Psoas muscle (tissue), 8 donors: Measurements from ENCODE around the gene DGCR2. TPM values are rescaled to one million over a fixed set of nuclear protein-coding genes. Genes with fewer than 3 reads are reported as not detected.
"Not testable (repeated sequence)": the region's sequence is repeated elsewhere in the genome, so short reads cannot be mapped to it uniquely, and the experiment has no call there.

Source experiments
- ATAC-seq, 4 donors: fragments of 200-7000 bp; cut with Tn5 transposase; one replicate each; pipeline ENCODE4 v1.9.1; 2020; ENCODE audit warnings: moderate library complexity in 3 of 4, mild to moderate bottlenecking in 2 of 4
- DNase-seq, 2 donors: peaks; one replicate each; pipeline ENCODE4 v3.0.0-alpha.2; 2020
- H3K27ac ChIP-seq: fragments of 200-600 bp; one replicate; pipeline ENCODE4 v1.8.0; 2022
- H3K27me3 ChIP-seq, 3 donors: fragments of 200-600 bp in 1 of 3; one replicate each; pipeline versions ENCODE4 v1.6.1 to v1.8.0; 2013 to 2022; ENCODE audit warnings: low read length in 2 of 3, mild to moderate bottlenecking in 2 of 3, moderate library complexity in 1 of 3; ENCODE audit not compliant: insufficient read depth in 3 of 3
- H3K36me3 ChIP-seq, 2 donors: fragments of 200-600 bp in 1 of 2; one replicate each; pipeline versions ENCODE4 v1.6.1 to v1.8.0; 2013 to 2022; ENCODE audit warnings: low read depth in 1 of 2, mild to moderate bottlenecking in 1 of 2, moderate library complexity in 1 of 2; ENCODE audit not compliant: insufficient read depth in 1 of 2
- H3K4me1 ChIP-seq: fragments of 200-600 bp; one replicate; pipeline ENCODE4 v1.8.0; 2022
- H3K4me3 ChIP-seq: fragments of 200-600 bp; one replicate; pipeline ENCODE4 v1.8.0; 2022; ENCODE audit warnings: mild to moderate bottlenecking
- H3K9me3 ChIP-seq: fragments of 200-600 bp; one replicate; pipeline ENCODE4 v1.8.0; 2022
- WGBS, 3 donors: extraction: QIAGEN DNeasy Blood & Tissue Kit; methylation state at CpG; one replicate each; pipeline versions ENCODE4 v1.1.6 to v1.1.7; 2013; 5-methylcytosine and 5-hydroxymethylcytosine counted together
- intact Hi-C, 2 donors: fragments of 100-400 bp; cut with DNase I; formaldehyde crosslinking; loops; one replicate each; pipeline versions ENCODE4 v1.11.0 to v1.14.2; 2022
- polyA plus RNA-seq, 3 donors: library from polyadenylated mRNA; stranded (reverse); fragments of 200-250 nt; gene quantifications; one replicate each; pipeline ENCODE4 v1.2.3, GENCODE V29; 2013
- total RNA-seq, 4 donors: library from RNA; stranded (reverse); fragmentation: NEBNext Ultra II Directional in 2 of 4; extraction: Animal tissue kit (Norgen Biotek cat#: 25700) in 2 of 4; gene quantifications; one replicate each; pipeline versions ENCODE4 v1.2.1 to v1.2.4, GENCODE V29; 2021 to 2023
- TF ChIP-seq, protein P1 (sequence below): fragments of 200-600 bp; IDR thresholded peaks from one replicate; pipeline ENCODE4 v1.8.0; 2022; ENCODE audit warnings: antibody characterized with exemption
- donor health status: healthy with polysubstance abuse.
- donor health status: DM: no; HTN: no; CAD: no; lungs with moderate emphysema.
- donor health status: Bipolar disorder and iron deficiency.
- donor health status: healthy.
- donor health status: DM: yes; HTN: yes; CAD: no.
- donor health status: DM: no; HTN: no; CAD: no.
- donor health status: DM: no; HTN: no; CAD: no.
- donor health status: DM: yes; HTN: yes; CAD: no.

Gene DGCR2
- total and polyA plus RNA-seq, 7 donors, result 13.1 to 27.6 (median 24.5) TPM

DNA sequence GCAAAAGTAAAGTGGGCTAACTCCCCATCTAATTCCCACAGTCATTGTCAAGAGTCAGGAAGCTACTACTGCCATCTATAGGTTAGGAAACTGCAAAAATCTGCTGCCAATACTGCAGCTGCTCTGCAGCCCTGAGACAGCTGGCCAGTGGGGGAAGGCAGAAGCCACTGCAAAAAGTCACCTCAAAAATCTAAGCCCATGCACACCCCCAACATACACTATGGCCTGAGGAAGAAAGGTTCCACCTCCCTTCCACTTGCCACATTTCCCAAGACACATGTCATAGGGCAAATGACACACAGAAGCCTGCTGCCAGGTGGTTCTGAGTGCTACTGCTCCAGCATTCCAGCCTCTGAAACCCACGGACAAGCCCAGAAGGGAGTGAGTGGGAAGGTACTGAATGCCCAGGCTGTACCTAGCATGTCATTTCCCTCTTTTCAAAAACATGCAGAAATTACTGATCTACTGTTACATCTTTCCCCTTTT is 36.9 kb downstream of the DGCR2 start:
- TF ChIP-seq, protein P1, sequence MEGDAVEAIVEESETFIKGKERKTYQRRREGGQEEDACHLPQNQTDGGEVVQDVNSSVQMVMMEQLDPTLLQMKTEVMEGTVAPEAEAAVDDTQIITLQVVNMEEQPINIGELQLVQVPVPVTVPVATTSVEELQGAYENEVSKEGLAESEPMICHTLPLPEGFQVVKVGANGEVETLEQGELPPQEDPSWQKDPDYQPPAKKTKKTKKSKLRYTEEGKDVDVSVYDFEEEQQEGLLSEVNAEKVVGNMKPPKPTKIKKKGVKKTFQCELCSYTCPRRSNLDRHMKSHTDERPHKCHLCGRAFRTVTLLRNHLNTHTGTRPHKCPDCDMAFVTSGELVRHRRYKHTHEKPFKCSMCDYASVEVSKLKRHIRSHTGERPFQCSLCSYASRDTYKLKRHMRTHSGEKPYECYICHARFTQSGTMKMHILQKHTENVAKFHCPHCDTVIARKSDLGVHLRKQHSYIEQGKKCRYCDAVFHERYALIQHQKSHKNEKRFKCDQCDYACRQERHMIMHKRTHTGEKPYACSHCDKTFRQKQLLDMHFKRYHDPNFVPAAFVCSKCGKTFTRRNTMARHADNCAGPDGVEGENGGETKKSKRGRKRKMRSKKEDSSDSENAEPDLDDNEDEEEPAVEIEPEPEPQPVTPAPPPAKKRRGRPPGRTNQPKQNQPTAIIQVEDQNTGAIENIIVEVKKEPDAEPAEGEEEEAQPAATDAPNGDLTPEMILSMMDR, result no peak
- 4 to 6% (median 5%) methylated on average over 1 of the region's 1 CpG for whole genome bisulfite sequencing, 3 donors

GRCh38 chr22:19084586-19084985 is 37.6 kb downstream of the DGCR2 start:
- H3K27ac ChIP-seq, intact Hi-C loops, DNase-seq, H3K27me3 ChIP-seq, H3K4me3 ChIP-seq, H3K9me3 ChIP-seq, ATAC-seq: not testable (repeated sequence)
- peaks cover 0 to 28% of the 10 kb centered on the region in 2 donors for H3K36me3 ChIP-seq
- WGBS, 3 donors, result 92 to 96% (median 94%) methylated on average over 5 to 26 of the region's 32 CpGs
- peaks cover 31% of the 10 kb centered on the region for H3K4me1 ChIP-seq

More for the DNA sequence above, 36.9 kb downstream of the DGCR2 start:
- Histone ChIP-seq H3K27ac (peak overlapping the region; percentile 47), H3K27me3 (no peaks in the 10 kb centered on the region), H3K9me3 (no peaks in the 10 kb centered on the region), H3K36me3 (peaks cover 0 to 21% of the 10 kb centered on the region in 2 donors), H3K4me1 (peaks cover 31% of the 10 kb centered on the region), H3K4me3 (no peak overlapping the region)
- DNase-seq (no peak), ATAC-seq (peak; percentile 72 to 83 (median 78))
- intact Hi-C loops, result loop anchor here in 1 of 2 donors (5.0 kb wide), 1 partner anchor 37 kb away; the partner anchor contains the start of gene DGCR2

- H3K27me3 ChIP-seq, DNase-seq, H3K9me3 ChIP-seq, ATAC-seq, intact Hi-C loops, H3K27ac ChIP-seq, H3K4me3 ChIP-seq: not testable (repeated sequence)
- WGBS, 3 donors, result 88 to 99% (median 97%) methylated on average over 17 to 25 of the region's 30 CpGs
- Histone ChIP-seq H3K4me1 (peaks cover 31% of the 10 kb centered on the region), H3K36me3 (peaks cover 0 to 32% of the 10 kb centered on the region in 2 donors)
Observed at GRCh38 chr22:19084126-19084525, 38.1 kb downstream of the DGCR2 start.

GRCh38 chr22:19082793-19083192 is 39.4 kb downstream of the DGCR2 start:
- intact Hi-C loops, result no loop called here
- ATAC-seq, result no peak
- 82 to 95% (median 95%) methylated on average over 13 of the region's 13 CpGs for WGBS, 3 donors
- TF ChIP-seq, protein P1, result no peak
- peaks cover 0 to 21% of the 10 kb centered on the region in 2 donors for H3K36me3 ChIP-seq
- H3K9me3 ChIP-seq, result no peaks in the 10 kb centered on the region
- peaks cover 28% of the 10 kb centered on the region for H3K4me1 ChIP-seq
- no peaks in the 10 kb centered on the region for H3K27me3 ChIP-seq
- no peak overlapping the region for H3K4me3 ChIP-seq
- no peak overlapping the region for H3K27ac ChIP-seq
- DNase-seq, result no peak

- Histone ChIP-seq H3K27me3 (no peaks in the 10 kb centered on the region), H3K4me3 (no peak overlapping the region), H3K27ac (no peak overlapping the region), H3K4me1 (peaks cover 22% of the 10 kb centered on the region), H3K36me3 (peaks cover 0 to 21% of the 10 kb centered on the region in 2 donors), H3K9me3 (no peaks in the 10 kb centered on the region)
- 66 to 73% (median 68%) methylated on average over 3 of the region's 3 CpGs for WGBS, 3 donors
- ATAC-seq (no peak), DNase-seq (no peak)
- TF ChIP-seq, protein P1, result no peak
- intact Hi-C loops, result no loop called here
Observed at GRCh38 chr22:19082101-19082500, 40.1 kb downstream of the DGCR2 start.

DNA sequence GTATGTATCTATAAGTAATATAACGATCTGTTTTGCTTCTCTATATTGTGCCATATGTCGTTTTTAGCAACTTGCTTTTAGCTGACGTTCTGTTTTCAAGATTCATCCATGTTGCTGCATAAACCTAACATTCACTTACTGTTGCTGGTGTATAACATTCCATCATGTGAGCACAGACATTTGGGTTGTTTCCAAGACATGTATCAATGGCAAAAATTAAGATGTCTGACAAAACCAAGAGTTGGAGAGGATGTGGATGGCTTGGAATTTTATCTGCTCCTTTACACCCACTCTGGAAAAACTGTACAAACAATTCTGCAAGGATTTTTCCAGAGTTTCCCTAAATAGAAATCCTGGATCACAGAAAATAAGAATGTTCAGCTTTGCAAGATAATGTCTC is 40.9 kb downstream of the DGCR2 start:
- H3K4me3 ChIP-seq, result no peak overlapping the region
- peaks cover 0 to 21% of the 10 kb centered on the region in 2 donors for H3K36me3 ChIP-seq
- 85 to 90% (median 89%) methylated on average over 3 of the region's 3 CpGs for WGBS, 3 donors
- H3K4me1 ChIP-seq, result peaks cover 14% of the 10 kb centered on the region
- no peak overlapping the region for H3K27ac ChIP-seq
- no peak for ATAC-seq
- H3K9me3 ChIP-seq, result no peaks in the 10 kb centered on the region
- TF ChIP-seq, protein P1, result no peak
- H3K27me3 ChIP-seq, result no peaks in the 10 kb centered on the region
- no peak for DNase-seq
- intact Hi-C loops, result no loop called here
